ENCODE results near the gene DNAI2.

DNAI2 gene

GRCh38 chr17:74274060-74274708 lies at the start of gene DNAI2:
Gene DNAI2, plus strand, starts transcription at chr17:74274234. Its CDS starts 7,584 bp downstream, at chr17:74281818.
- TF ChIP-seq CTCF (IDR thresholded peaks at IDR 0.05; ENCODE audit: low read depth, low read length, missing control alignments), result no peak
- DNase-seq (ENCODE audit: low read depth), result no peak
- no peak within 1 kb of the TSS for H3K4me3 ChIP-seq (ENCODE audit: low read depth, low read length)

GRCh38 chr17:74224959-74225725 lies 48.9 kb upstream of the DNAI2 start:
- TF ChIP-seq CTCF (IDR thresholded peaks at IDR 0.05; ENCODE audit: low read depth, low read length, missing control alignments), result no peak
- no peak overlapping the region for H3K4me3 ChIP-seq (ENCODE audit: low read depth, low read length)
- no peak for DNase-seq (ENCODE audit: low read depth)

GRCh38 chr17:74226252-74226651 lies 47.8 kb upstream of the DNAI2 start:
- H3K4me3 ChIP-seq (ENCODE audit: low read depth, low read length), result no peak overlapping the region
- TF ChIP-seq CTCF (IDR thresholded peaks at IDR 0.05; ENCODE audit: low read depth, low read length, missing control alignments), result no peak
- DNase-seq (ENCODE audit: low read depth), result no peak

GRCh38 chr17:74227271-74228080 lies 46.6 kb upstream of the DNAI2 start:
- TF ChIP-seq CTCF (IDR thresholded peaks at IDR 0.05; ENCODE audit: low read depth, low read length, missing control alignments), result no peak
- DNase-seq (ENCODE audit: low read depth), result no peak
- H3K4me3 ChIP-seq (ENCODE audit: low read depth, low read length), result no peak overlapping the region

GRCh38 chr17:74228306-74228978 lies 45.6 kb upstream of the DNAI2 start:
- no peak overlapping the region for H3K4me3 ChIP-seq (ENCODE audit: low read depth, low read length)
- no peak for DNase-seq (ENCODE audit: low read depth)
- no peak for TF ChIP-seq CTCF (IDR thresholded peaks at IDR 0.05; ENCODE audit: low read depth, low read length, missing control alignments)

- H3K4me3 ChIP-seq (ENCODE audit: low read depth, low read length), result no peak overlapping the region
Measured at GRCh38 chr17:74230896-74231295, 43.1 kb upstream of the DNAI2 start.

More at GRCh38 chr17:74230896-74231295, 43.1 kb upstream of the DNAI2 start:
- TF ChIP-seq CTCF (IDR thresholded peaks at IDR 0.05; ENCODE audit: low read depth, low read length, missing control alignments), result no peak
- no peak for DNase-seq (ENCODE audit: low read depth)
